Esophagus squamous epithelium (tissue), 5 donors: Measurements from ENCODE around the gene COPS3. TPM values are rescaled to one million over a fixed set of nuclear protein-coding genes. Genes with fewer than 3 reads are reported as not detected.
A peak's percentile ranks its signal among the peaks of the same experiment; 100 is the strongest.

Source experiments
- DNase-seq: peaks from one replicate; lab custom pipeline; 2025; lab: John Stamatoyannopoulos, UW
- H3K27ac ChIP-seq, 4 donors: fragments of 200-600 bp; sonication (generic); one replicate each; pipeline ENCODE4 v1.5.1; 2016 to 2019; ENCODE audit warnings: mild to moderate bottlenecking in 1 of 4
- H3K27me3 ChIP-seq, 4 donors: fragments of 200-600 bp; sonication (generic); 1 replicate in 3 of 4; 2 replicates in 1 of 4; pipeline versions ENCODE4 v1.5.1 to v1.6.0; 2017 to 2021; ENCODE audit warnings: antibody characterized with exemption in 1 of 4
- H3K36me3 ChIP-seq, 3 donors: fragments of 200-600 bp; sonication (generic); one replicate each; pipeline ENCODE4 v1.5.1; 2016 to 2019
- H3K4me1 ChIP-seq, 3 donors: fragments of 200-600 bp; sonication (generic); one replicate each; pipeline ENCODE4 v1.5.1; 2017 to 2019
- H3K4me3 ChIP-seq, 4 donors: fragments of 200-600 bp; sonication (generic); 1 replicate in 3 of 4; 2 replicates in 1 of 4; pipeline ENCODE4 v1.5.1; 2016 to 2019; ENCODE audit warnings: mild to moderate bottlenecking in 2 of 4, moderate library complexity in 1 of 4
- H3K9me3 ChIP-seq, 3 donors: fragments of 200-600 bp; sonication (generic); one replicate each; pipeline ENCODE4 v1.5.1; 2016 to 2019
- POLR2A ChIP-seq, 4 donors: fragments of 450-650 bp; IDR thresholded peaks; one replicate each; pipeline ENCODE4 v1.6.1; 2017; ENCODE audit warnings: antibody characterized with exemption in 4 of 4, mild to moderate bottlenecking in 4 of 4, moderate library complexity in 3 of 4
- WGBS, 2 donors: methylation state at CpG; one replicate each; pipeline ENCODE4 v1.1.5; 2018; 5-methylcytosine and 5-hydroxymethylcytosine counted together
- intact Hi-C: fragments of 100-400 bp; cut with DNase I; formaldehyde crosslinking; loops from one replicate; pipeline ENCODE4 v1.15.0; 2022
- total RNA-seq, 4 donors: library from RNA; depleted of rRNA; stranded (reverse); fragments of >200 nt; gene quantifications; one replicate each; pipeline ENCODE4 v1.1.0, GENCODE V29; 2016
- TF ChIP-seq, protein P1 (sequence below), 6 experiments: fragments of 450-650 bp in 4 of 6; fragments of 200-600 bp in 2 of 6; sonication (generic) in 2 of 6; IDR thresholded peaks; one replicate each; pipeline ENCODE4 v1.5.1; 2016 to 2019; ENCODE audit warnings: antibody characterized with exemption in 6 of 6, mild to moderate bottlenecking in 4 of 6, moderate library complexity in 4 of 6
- donor health status: DM: yes; HTN: yes; CAD: no.

The COPS3 gene
- total RNA-seq, result 10 to 100 TPM; 34.0 to 91.6 (median 68.7) TPM

DNA sequence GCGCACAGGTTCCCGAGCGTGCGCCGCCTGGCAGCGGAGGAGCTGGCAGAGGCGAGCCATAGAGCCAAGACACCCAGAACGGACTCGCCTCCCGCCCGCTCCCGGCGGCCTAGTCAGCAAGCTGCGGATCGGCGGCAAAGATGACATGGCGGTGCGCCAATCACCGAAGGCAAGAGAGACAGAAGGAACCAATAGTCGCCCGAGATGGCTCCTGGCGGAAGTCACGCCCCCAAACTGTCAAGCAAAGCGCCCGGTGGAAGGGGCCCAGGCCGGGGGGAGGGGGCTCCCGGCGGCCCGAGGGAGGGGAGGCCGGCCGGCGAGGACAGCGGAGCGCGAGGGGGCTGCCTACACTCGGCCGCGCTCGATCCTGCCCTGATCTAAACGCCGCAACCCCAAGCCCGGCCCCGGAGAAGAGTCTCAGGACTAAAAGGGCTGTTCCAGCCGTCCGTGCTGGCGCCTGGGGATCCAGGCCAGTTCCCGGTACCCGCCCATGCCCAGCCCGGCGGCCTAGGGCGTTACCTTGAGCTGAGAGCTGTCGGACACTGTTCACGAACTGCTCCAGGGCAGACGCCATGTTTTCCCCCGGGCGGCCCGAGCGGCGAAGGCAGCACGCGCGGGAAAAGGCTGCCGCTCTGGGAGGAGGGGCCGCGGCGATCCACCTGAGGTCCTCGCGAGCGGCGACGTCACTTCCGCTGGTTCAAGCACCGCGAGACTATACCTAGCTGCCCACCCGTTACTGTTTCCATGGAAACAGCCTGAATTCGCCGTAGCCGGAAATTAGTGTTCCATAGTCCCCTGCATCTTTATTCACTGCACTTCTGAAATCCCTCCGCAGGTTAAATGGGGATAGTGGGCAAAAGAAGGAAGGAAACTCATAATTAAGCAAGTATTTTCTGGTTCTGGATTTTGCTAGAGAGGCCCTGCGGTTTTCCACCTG, at the start of gene COPS3:
Gene COPS3 (minus strand): TSS at position 634 of the 937 bp plus-strand sequence. CDS start 60 bp downstream, at position 574.
- Histone ChIP-seq H3K9me3 (no peaks in the 10 kb centered on the region), H3K27ac (peak within 1 kb of the TSS; percentile 94 to 98 (median 97)), H3K36me3 (peaks cover 0 to 2% (median 0%) of the 10 kb centered on the region in 3 donors), H3K4me3 (peak within 1 kb of the TSS; percentile 75 to 98 (median 86)), H3K27me3 (no peaks in the 10 kb centered on the region), H3K4me1 (peaks cover 7 to 47% (median 17%) of the 10 kb centered on the region in 3 donors)
- DNase-seq, result peak; percentile 86
- WGBS, 2 donors, result 0 to 1% methylated on average over 27 to 28 of the region's 80 CpGs
- intact Hi-C loops, result no loop called here
- TF ChIP-seq, protein P1, sequence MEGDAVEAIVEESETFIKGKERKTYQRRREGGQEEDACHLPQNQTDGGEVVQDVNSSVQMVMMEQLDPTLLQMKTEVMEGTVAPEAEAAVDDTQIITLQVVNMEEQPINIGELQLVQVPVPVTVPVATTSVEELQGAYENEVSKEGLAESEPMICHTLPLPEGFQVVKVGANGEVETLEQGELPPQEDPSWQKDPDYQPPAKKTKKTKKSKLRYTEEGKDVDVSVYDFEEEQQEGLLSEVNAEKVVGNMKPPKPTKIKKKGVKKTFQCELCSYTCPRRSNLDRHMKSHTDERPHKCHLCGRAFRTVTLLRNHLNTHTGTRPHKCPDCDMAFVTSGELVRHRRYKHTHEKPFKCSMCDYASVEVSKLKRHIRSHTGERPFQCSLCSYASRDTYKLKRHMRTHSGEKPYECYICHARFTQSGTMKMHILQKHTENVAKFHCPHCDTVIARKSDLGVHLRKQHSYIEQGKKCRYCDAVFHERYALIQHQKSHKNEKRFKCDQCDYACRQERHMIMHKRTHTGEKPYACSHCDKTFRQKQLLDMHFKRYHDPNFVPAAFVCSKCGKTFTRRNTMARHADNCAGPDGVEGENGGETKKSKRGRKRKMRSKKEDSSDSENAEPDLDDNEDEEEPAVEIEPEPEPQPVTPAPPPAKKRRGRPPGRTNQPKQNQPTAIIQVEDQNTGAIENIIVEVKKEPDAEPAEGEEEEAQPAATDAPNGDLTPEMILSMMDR (IDR thresholded peaks at IDR 0.05), result no peak
- TF ChIP-seq POLR2A (IDR thresholded peaks at IDR 0.05), result peak in 2 of 4 donors; percentile 64 to 71

GRCh38 chr17:17328251-17328650, 47.2 kb upstream of the COPS3 start:
- TF ChIP-seq, protein P1 (IDR thresholded peaks at IDR 0.05), result no peak
- TF ChIP-seq POLR2A (IDR thresholded peaks at IDR 0.05), result no peak
- Histone ChIP-seq H3K36me3 (peaks cover 0 to 6% (median 0%) of the 10 kb centered on the region in 3 donors), H3K4me1 (no peaks in the 10 kb centered on the region), H3K27me3 (no peaks in the 10 kb centered on the region), H3K9me3 (no peaks in the 10 kb centered on the region), H3K27ac (no peak overlapping the region), H3K4me3 (no peak overlapping the region)
- intact Hi-C loops, result no loop called here
- DNase-seq, result no peak
- 72 to 83% methylated on average over 8 of the region's 8 CpGs for WGBS, 2 donors

GRCh38 chr17:17326275-17326875, 45.3 kb upstream of the COPS3 start:
- Histone ChIP-seq H3K9me3 (no peaks in the 10 kb centered on the region), H3K27ac (no peak overlapping the region), H3K4me1 (no peaks in the 10 kb centered on the region), H3K27me3 (no peaks in the 10 kb centered on the region), H3K36me3 (peaks cover 0 to 6% (median 0%) of the 10 kb centered on the region in 3 donors), H3K4me3 (no peak overlapping the region)
- DNase-seq, result no peak
- TF ChIP-seq, protein P1 (IDR thresholded peaks at IDR 0.05), result no peak
- no peak for TF ChIP-seq POLR2A (IDR thresholded peaks at IDR 0.05)
- WGBS, 2 donors, result 90 to 92% methylated on average over 4 to 8 of the region's 13 CpGs
- intact Hi-C loops, result no loop called here

DNA sequence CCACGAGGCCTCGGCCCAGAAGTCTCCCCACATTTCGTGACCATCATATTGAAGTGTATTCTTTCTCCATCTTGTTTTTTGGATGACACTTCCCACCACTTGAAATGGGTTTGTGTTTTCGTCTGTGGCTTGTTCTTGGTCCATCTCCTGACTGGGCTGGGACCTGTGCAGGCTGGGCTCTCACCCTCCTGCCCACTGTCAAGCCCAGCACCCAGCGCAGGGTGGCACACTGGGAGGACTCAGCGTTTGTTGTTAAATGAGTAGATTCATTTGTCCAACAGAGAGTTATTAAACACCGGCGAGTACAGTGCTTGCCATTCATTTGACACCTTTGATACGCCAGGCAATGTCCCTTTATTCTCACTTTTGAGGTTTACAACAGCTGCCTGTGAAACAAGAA, 44.8 kb upstream of the COPS3 start:
- 91 to 95% methylated on average over 8 to 9 of the region's 9 CpGs for WGBS, 2 donors
- Histone ChIP-seq H3K9me3 (no peaks in the 10 kb centered on the region), H3K4me1 (no peaks in the 10 kb centered on the region), H3K4me3 (no peak overlapping the region), H3K36me3 (peaks cover 0 to 6% (median 0%) of the 10 kb centered on the region in 3 donors), H3K27me3 (no peaks in the 10 kb centered on the region), H3K27ac (no peak overlapping the region)
- no peak for DNase-seq
- intact Hi-C loops, result no loop called here
- TF ChIP-seq POLR2A (IDR thresholded peaks at IDR 0.05), result no peak

GRCh38 chr17:17325228-17325627, 44.2 kb upstream of the COPS3 start:
- Histone ChIP-seq H3K4me1 (no peaks in the 10 kb centered on the region), H3K4me3 (no peak overlapping the region), H3K27me3 (no peaks in the 10 kb centered on the region), H3K9me3 (no peaks in the 10 kb centered on the region), H3K36me3 (peaks cover 0 to 6% (median 0%) of the 10 kb centered on the region in 3 donors), H3K27ac (no peak overlapping the region)
- intact Hi-C loops, result no loop called here
- TF ChIP-seq, protein P1 (IDR thresholded peaks at IDR 0.05), result no peak
- TF ChIP-seq POLR2A (IDR thresholded peaks at IDR 0.05), result no peak
- WGBS, 2 donors, result 87 to 95% methylated on average over 4 to 6 of the region's 10 CpGs
- DNase-seq, result no peak
